IMR-90 (cell line): Measurements from ENCODE around the gene ACSL4. TPM values are rescaled to one million over a fixed set of nuclear protein-coding genes. Genes with fewer than 3 reads are reported as not detected.

ENCODE experiments used
- ATAC-seq: fragments of 200-7000 bp; cut with Tn5 transposase; 2 replicates; pipeline ENCODE4 v1.9.1; 2020; ENCODE audit warnings: low read depth, mild to moderate bottlenecking, moderate library complexity
- BruUV-seq: library from RNA; stranded (reverse); fragments of 400-500 nt; replicated peaks from 2 replicates; lab custom pipeline; 2021; lab: Mats Ljungman, UMichigan
- CTCF ChIA-PET: fragments of 300-600 bp; formaldehyde crosslinking; extraction: SDS; loops from one replicate; lab custom pipeline; 2021; ENCODE audit warnings: antibody characterized with exemption; lab: Yijun Ruan, JAX
- POLR2A ChIA-PET: fragments of 300-600 bp; sonication (Branson Sonifier 250); formaldehyde crosslinking; loops from one replicate; lab custom pipeline; 2022; ENCODE audit warnings: antibody characterized with exemption; ENCODE audit not compliant: unreplicated experiment; lab: Charles Lee
- DNase-seq: peaks from one replicate; pipeline ENCODE4 v3.0.0; 2013
- H2AFZ ChIP-seq: replicated peaks from 2 replicates; pipeline ENCODE3; 2013; ENCODE audit warnings: low read length, mild to moderate bottlenecking; ENCODE audit not compliant: poor library complexity
- H2AK5ac ChIP-seq: 2 replicates; pipeline ENCODE4 v1.6.1; 2013; ENCODE audit warnings: low read depth, low read length, inconsistent platforms
- H2AK9ac ChIP-seq: replicated peaks from 2 replicates; pipeline ENCODE3; 2013; ENCODE audit warnings: mild to moderate bottlenecking, low read depth, low read length, moderate library complexity; ENCODE audit not compliant: poor library complexity
- H2BK120ac ChIP-seq: 2 replicates; pipeline ENCODE4 v1.6.1; 2013; ENCODE audit warnings: low read depth, low read length, inconsistent platforms
- H2BK15ac ChIP-seq: 3 replicates; pipeline ENCODE4 v1.6.1; 2013; ENCODE audit warnings: low read depth, low read length, inconsistent platforms
- H2BK20ac ChIP-seq: 2 replicates; pipeline ENCODE4 v1.6.1; 2013; ENCODE audit warnings: low read depth, mild to moderate bottlenecking, inconsistent platforms, low read length, moderate library complexity
- H2BK5ac ChIP-seq: 2 replicates; pipeline ENCODE4 v1.6.1; 2013; ENCODE audit warnings: mild to moderate bottlenecking, low read depth, low read length, inconsistent platforms; ENCODE audit not compliant: poor library complexity, severe bottlenecking
- H3K14ac ChIP-seq: replicated peaks from 2 replicates; pipeline ENCODE4 v1.6.1; 2013; ENCODE audit warnings: low read depth, low read length, inconsistent platforms
- H3K18ac ChIP-seq: 2 replicates; pipeline ENCODE4 v1.6.1; 2013; ENCODE audit warnings: low read depth, low read length, control low read depth
- H3K23ac ChIP-seq: 2 replicates; pipeline ENCODE4 v1.6.1; 2013; ENCODE audit warnings: low read depth, low read length, inconsistent platforms
- H3K27ac ChIP-seq: 2 replicates; pipeline ENCODE4 v1.5.1; 2013; ENCODE audit warnings: mild to moderate bottlenecking, control low read depth, low read length; ENCODE audit not compliant: insufficient read depth
- H3K27me3 ChIP-seq: 2 replicates; pipeline ENCODE4 v1.6.1; 2013; ENCODE audit warnings: low read length; ENCODE audit not compliant: control insufficient read depth, insufficient read depth
- H3K36me3 ChIP-seq: 2 replicates; pipeline ENCODE4 v1.6.1; 2013; ENCODE audit warnings: low read length, mixed read lengths; ENCODE audit not compliant: control insufficient read depth, insufficient read depth
- H3K4ac ChIP-seq: 2 replicates; pipeline ENCODE4 v1.6.1; 2013; ENCODE audit warnings: low read depth, low read length, inconsistent platforms
- H3K4me1 ChIP-seq: 2 replicates; pipeline ENCODE4 v1.6.1; 2013; ENCODE audit warnings: low read length, mixed read lengths; ENCODE audit not compliant: control insufficient read depth, insufficient read depth
- H3K4me2 ChIP-seq: 2 replicates; pipeline ENCODE4 v1.6.1; 2013; ENCODE audit warnings: low read depth, mild to moderate bottlenecking, control low read depth, low read length, moderate library complexity
- H3K4me3 ChIP-seq: 2 replicates; pipeline ENCODE4 v1.5.1; 2013; ENCODE audit warnings: low read depth, mild to moderate bottlenecking, control low read depth, low read length, moderate library complexity; ENCODE audit not compliant: insufficient read depth
- H3K56ac ChIP-seq: 2 replicates; pipeline ENCODE4 v1.6.1; 2013; ENCODE audit warnings: low read length, inconsistent platforms; ENCODE audit not compliant: insufficient read depth; ENCODE audit errors: extremely low read depth
- H3K79me1 ChIP-seq, 2 experiments: 2 replicates each; pipeline ENCODE4 v1.6.1; 2013; ENCODE audit warnings: low read length in 2 of 2, inconsistent platforms in 1 of 2, low read depth in 1 of 2
- H3K9ac ChIP-seq: 2 replicates; pipeline ENCODE4 v1.6.1; 2013; ENCODE audit warnings: low read depth, low read length, control low read depth
- H3K9me1 ChIP-seq: 2 replicates; pipeline ENCODE4 v1.6.1; 2013; ENCODE audit warnings: low read length, inconsistent platforms; ENCODE audit not compliant: insufficient read depth
- H3K9me3 ChIP-seq: 2 replicates; pipeline ENCODE4 v1.6.1; 2013; ENCODE audit warnings: low read length; ENCODE audit not compliant: control insufficient read depth, insufficient read depth
- H4K20me1 ChIP-seq: 2 replicates; pipeline ENCODE4 v1.6.1; 2013; ENCODE audit warnings: low read length, inconsistent platforms; ENCODE audit not compliant: insufficient read depth
- H4K5ac ChIP-seq: 2 replicates; pipeline ENCODE4 v1.6.1; 2013; ENCODE audit warnings: mild to moderate bottlenecking, low read depth, low read length, control low read depth
- H4K8ac ChIP-seq, 2 experiments: 2 replicates each; pipeline ENCODE4 v1.6.1; 2013; ENCODE audit warnings: low read depth in 2 of 2, low read length in 2 of 2, control low read depth in 1 of 2, inconsistent platforms in 1 of 2
- H4K91ac ChIP-seq: 2 replicates; pipeline ENCODE4 v1.6.1; 2013; ENCODE audit warnings: low read depth, low read length, inconsistent platforms; ENCODE audit not compliant: insufficient read depth
- BHLHE40 ChIP-seq: fragments of 150-350 bp; IDR thresholded peaks from 2 replicates; pipeline ENCODE4 v1.6.1; 2016; ENCODE audit warnings: mild to moderate bottlenecking, low read depth, low read length
- CEBPB ChIP-seq: IDR thresholded peaks from 2 replicates; pipeline ENCODE4 v1.6.1; 2012; ENCODE audit warnings: low read depth, low read length, improper control_type of control experiment
- CHD1 ChIP-seq: IDR thresholded peaks from 2 replicates; pipeline ENCODE4 v1.6.1; 2012; ENCODE audit warnings: low read depth, low read length, improper control_type of control experiment
- CTCF ChIP-seq: conservative IDR thresholded peaks from 2 replicates; pipeline ENCODE4 v1.5.1; 2012; ENCODE audit warnings: mild to moderate bottlenecking, low read depth, low read length, improper control_type of control experiment
- ELK1 ChIP-seq: fragments of 150-350 bp; IDR thresholded peaks from 2 replicates; pipeline ENCODE4 v1.6.1; 2016; ENCODE audit warnings: low read depth, mild to moderate bottlenecking, low read length, moderate library complexity, borderline replicate concordance
- FOS ChIP-seq: fragments of 150-350 bp; IDR thresholded peaks from 2 replicates; pipeline ENCODE4 v1.6.1; 2016; ENCODE audit warnings: low read depth, low read length
- MAFK ChIP-seq: IDR thresholded peaks from 2 replicates; pipeline ENCODE4 v1.6.1; 2012; ENCODE audit warnings: low read depth, low read length, improper control_type of control experiment
- MAZ ChIP-seq: IDR thresholded peaks from 2 replicates; pipeline ENCODE4 v1.6.1; 2012; ENCODE audit warnings: low read depth, mild to moderate bottlenecking, low read length, improper control_type of control experiment, moderate library complexity, borderline replicate concordance
- MXI1 ChIP-seq: IDR thresholded peaks from 2 replicates; pipeline ENCODE4 v1.6.1; 2012; ENCODE audit warnings: low read depth, mild to moderate bottlenecking, low read length, moderate library complexity, borderline replicate concordance
- NFE2L2 ChIP-seq: fragments of 150-350 bp; IDR thresholded peaks from 2 replicates; pipeline ENCODE4 v1.6.1; 2016; ENCODE audit warnings: low read depth, mild to moderate bottlenecking, low read length
- POLR2A ChIP-seq: IDR thresholded peaks from 2 replicates; pipeline ENCODE4 v1.6.1; 2012; ENCODE audit warnings: mild to moderate bottlenecking, low read depth, low read length
- RAD21 ChIP-seq: IDR thresholded peaks from 2 replicates; pipeline ENCODE4 v1.6.1; 2012; ENCODE audit warnings: low read length, improper control_type of control experiment
- RCOR1 ChIP-seq: IDR thresholded peaks from 2 replicates; pipeline ENCODE4 v1.6.1; 2012; ENCODE audit warnings: mild to moderate bottlenecking, low read length, improper control_type of control experiment; ENCODE audit not compliant: insufficient replicate concordance
- RFX5 ChIP-seq: IDR thresholded peaks from 2 replicates; pipeline ENCODE4 v1.8.0; 2012; ENCODE audit warnings: low read depth, mild to moderate bottlenecking, low read length, moderate library complexity
- SMC3 ChIP-seq: fragments of 150-350 bp; IDR thresholded peaks from 2 replicates; pipeline ENCODE4 v1.6.1; 2016; ENCODE audit warnings: low read depth, mild to moderate bottlenecking, antibody characterized with exemption, low read length, moderate library complexity
- WGBS, 2 experiments: methylation state at CpG; one replicate each; pipeline versions ENCODE4 v1.1.5 to v1.1.7; 2013; ENCODE audit warnings: missing lambda C conversion rate in 2 of 2; ENCODE audit not compliant: insufficient read length in 1 of 2; ENCODE audit errors: extremely low coverage in 2 of 2; 5-methylcytosine and 5-hydroxymethylcytosine counted together
- dilution Hi-C: fragments of 300-500 bp; cut with HindIII; formaldehyde crosslinking; loops from one replicate; pipeline ENCODE4 v1.14.3; 2018; ENCODE audit warnings: low sequenced_read_pairs; ENCODE audit not compliant: unreplicated experiment
- in situ Hi-C: fragments of 300-500 bp; cut with MboI; formaldehyde crosslinking; loops from 3 replicates; pipeline ENCODE4 v1.14.3; 2019; ENCODE audit warnings: low sequenced_read_pairs, inconsistent platforms, mixed read lengths
- intact Hi-C: fragments of 100-400 bp; cut with micrococcal nuclease; formaldehyde crosslinking; loops from 2 replicates; pipeline ENCODE4 v1.10.0; 2022
- polyA plus RNA-seq, 3 experiments: library from polyadenylated mRNA; depleted of rRNA; stranded (reverse); fragments of >200 nt; gene quantifications; 2 replicates each; pipeline ENCODE4 v1.2.3, GENCODE V29; 2012; ENCODE audit warnings: low replicate concordance in 1 of 3
- total RNA-seq: library from RNA; depleted of rRNA; stranded (reverse); fragments of >200 nt; gene quantifications from 2 replicates; pipeline ENCODE4 v1.2.3, GENCODE V29; 2012
- TF ChIP-seq, protein P1 (sequence below): fragments of 150-350 bp; IDR thresholded peaks from 2 replicates; pipeline ENCODE4 v1.6.1; 2017; ENCODE audit warnings: mild to moderate bottlenecking, antibody characterized with exemption, low read length, low read depth

ACSL4 gene
- total and polyA plus RNA-seq, 2 of the 4 experiments (the other 2 are of a cell fraction) = 29.6 to 59.7 TPM

GRCh38 chrX:109760922-109761250 is 27.8 kb upstream of the ACSL4 start:
- Histone ChIP-seq H2BK5ac (no peak overlapping the region), H3K36me3 (no peaks in the 10 kb centered on the region), H4K20me1 (no peaks in the 10 kb centered on the region), H3K9me1 (no peaks in the 10 kb centered on the region), H4K5ac (no peak overlapping the region), H2AFZ (no peak overlapping the region), H2BK20ac (no peak overlapping the region), H2AK9ac (no peak overlapping the region), H3K27ac (no peak overlapping the region), H3K56ac (no peak overlapping the region), H3K27me3 (peaks cover 3% of the 10 kb centered on the region; the same call in 1 of the 2 replicates), H3K9me3 (no peaks in the 10 kb centered on the region), H3K4me3 (no peak overlapping the region), H3K4me2 (no peak overlapping the region), H2AK5ac (no peak overlapping the region), H3K23ac (no peak overlapping the region), H2BK15ac (no peak overlapping the region), H3K79me1 (no peaks in the 10 kb centered on the region), H3K4ac (no peak overlapping the region), H3K18ac (no peak overlapping the region), H3K4me1 (no peaks in the 10 kb centered on the region), H2BK120ac (no peak overlapping the region), H3K9ac (no peak overlapping the region), H4K8ac (no peak overlapping the region), H4K91ac (no peak overlapping the region), H3K14ac (no peak overlapping the region)
- POLR2A ChIA-PET = interaction anchor here (0.6 to 0.7 kb wide), 2 partner anchors 47 to 224 kb away, joined by 3 to 4 read pairs; no protein-coding TSS in a partner anchor
- no CpG with 5 or more reads among the region's 2 CpGs for WGBS, 2 experiments
- TF ChIP-seq CTCF (no peak), FOS (no peak), POLR2A (no peak), RAD21 (no peak), RCOR1 (no peak), MXI1 (no peak), MAZ (no peak), ELK1 (no peak), RFX5 (no peak), MAFK (no peak), SMC3 (no peak), CHD1 (no peak), CEBPB (no peak), NFE2L2 (no peak), BHLHE40 (no peak)
- TF ChIP-seq, protein P1, sequence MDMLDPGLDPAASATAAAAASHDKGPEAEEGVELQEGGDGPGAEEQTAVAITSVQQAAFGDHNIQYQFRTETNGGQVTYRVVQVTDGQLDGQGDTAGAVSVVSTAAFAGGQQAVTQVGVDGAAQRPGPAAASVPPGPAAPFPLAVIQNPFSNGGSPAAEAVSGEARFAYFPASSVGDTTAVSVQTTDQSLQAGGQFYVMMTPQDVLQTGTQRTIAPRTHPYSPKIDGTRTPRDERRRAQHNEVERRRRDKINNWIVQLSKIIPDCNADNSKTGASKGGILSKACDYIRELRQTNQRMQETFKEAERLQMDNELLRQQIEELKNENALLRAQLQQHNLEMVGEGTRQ = no peak
- ATAC-seq = no peak
- in situ Hi-C loops = no loop called here
- dilution Hi-C loops = no loop called here
- CTCF ChIA-PET = no interaction called here
- no peak for DNase-seq
- no TSS peak for BruUV-seq
- intact Hi-C loops = no loop called here
